SK-N-SH (cell line): ENCODE measurements around the gene NLGN1. TPM values are rescaled to one million over a fixed set of nuclear protein-coding genes. Genes with fewer than 3 reads are reported as not detected.

Experiments
- CTCF ChIA-PET: fragments of 300-600, 350-600 bp; formaldehyde crosslinking; extraction: SDS; loops from one replicate; lab custom pipeline; 2021; lab: Yijun Ruan, JAX
- POLR2A ChIA-PET: fragments of 350-600 bp; sonication (Branson Sonifier 250); formaldehyde crosslinking; extraction: SDS; loops from one replicate; lab custom pipeline; 2020; ENCODE audit warnings: antibody characterized with exemption, inconsistent platforms; lab: Yijun Ruan, JAX
- DNase-seq: peaks from one replicate; pipeline ENCODE4 v3.0.0; 2012
- H2AFZ ChIP-seq: fragments of 200-600 bp; sonication (generic); 2 replicates; pipeline ENCODE4 v1.8.1; 2016; ENCODE audit warnings: antibody characterized with exemption, mild to moderate bottlenecking, low read depth
- H3F3A ChIP-seq: fragments of 200-600 bp; sonication (generic); replicated peaks from 2 replicates; pipeline ENCODE3; 2016; ENCODE audit warnings: antibody characterized with exemption, mild to moderate bottlenecking; ENCODE audit not compliant: insufficient read depth
- H3K27ac ChIP-seq, 2 experiments: fragments of 200-500 bp in 1 of 2; fragments of 200-600 bp in 1 of 2; sonication (Bioruptor generic) in 1 of 2; sonication (generic), shearing (Covaris generic) in 1 of 2; 2 replicates each; pipeline versions ENCODE4 v1.5.1 to v1.6.1; 2014 to 2016; ENCODE audit warnings: low read depth in 2 of 2, inconsistent platforms in 1 of 2, low read length in 1 of 2, mild to moderate bottlenecking in 1 of 2, mixed read lengths in 1 of 2
- H3K27me3 ChIP-seq: fragments of 200-600 bp; sonication (generic), shearing (Covaris generic); 2 replicates; pipeline ENCODE4 v1.6.1; 2016; ENCODE audit warnings: mixed run types; ENCODE audit not compliant: insufficient read depth
- H3K36me3 ChIP-seq, 2 experiments: fragments of 200-500 bp in 1 of 2; fragments of 200-600 bp in 1 of 2; sonication (Bioruptor generic) in 1 of 2; sonication (generic) in 1 of 2; replicated peaks in 1 of 2; 2 replicates each; pipeline versions ENCODE3 to v1.5.1; 2014 to 2016; ENCODE audit warnings: low read length in 1 of 2, mild to moderate bottlenecking in 1 of 2; ENCODE audit not compliant: insufficient read depth in 2 of 2, control insufficient read depth in 1 of 2
- H3K4me1 ChIP-seq, 2 experiments: fragments of 200-500 bp in 1 of 2; fragments of 200-600 bp in 1 of 2; sonication (Bioruptor generic) in 1 of 2; sonication (generic), shearing (Covaris generic) in 1 of 2; 2 replicates each; pipeline versions ENCODE4 v1.5.1 to v1.6.1; 2014 to 2016; ENCODE audit warnings: low read depth in 1 of 2, low read length in 1 of 2, mixed run types in 1 of 2; ENCODE audit not compliant: insufficient read depth in 2 of 2, control insufficient read depth in 1 of 2
- H3K4me2 ChIP-seq: fragments of 200-600 bp; sonication (generic), shearing (Covaris generic); 2 replicates; pipeline ENCODE4 v1.6.1; 2017; ENCODE audit warnings: mixed run types
- H3K4me3 ChIP-seq, 2 experiments: fragments of 200-500 bp in 1 of 2; fragments of 200-600 bp in 1 of 2; sonication (Bioruptor generic) in 1 of 2; sonication (generic), shearing (Covaris generic) in 1 of 2; 2 replicates each; pipeline versions ENCODE4 v1.5.1 to v1.8.1; 2014 to 2016; ENCODE audit warnings: low read depth in 2 of 2, inconsistent platforms in 1 of 2, low read length in 1 of 2, mild to moderate bottlenecking in 1 of 2, mixed read lengths in 1 of 2, moderate library complexity in 1 of 2
- H3K79me2 ChIP-seq: fragments of 200-600 bp; sonication (generic); 2 replicates; pipeline ENCODE4 v1.8.1; 2017; ENCODE audit warnings: mild to moderate bottlenecking; ENCODE audit not compliant: insufficient read depth
- H3K9ac ChIP-seq: fragments of 200-600 bp; sonication (generic); 2 replicates; pipeline ENCODE4 v1.6.1; 2017; ENCODE audit warnings: mixed run types
- H3K9me2 ChIP-seq: fragments of 200-600 bp; sonication (generic); 2 replicates; pipeline ENCODE4 v1.6.1; 2017; ENCODE audit warnings: mixed run types
- H3K9me3 ChIP-seq: fragments of 200-600 bp; sonication (generic); 2 replicates; pipeline ENCODE4 v1.6.1; 2017; ENCODE audit warnings: mixed run types, mild to moderate bottlenecking, moderate library complexity
- H4K20me1 ChIP-seq: fragments of 200-600 bp; sonication (generic); 2 replicates; pipeline ENCODE4 v1.6.1; 2017; ENCODE audit warnings: mild to moderate bottlenecking, mixed run types; ENCODE audit not compliant: insufficient read depth
- ELF1 ChIP-seq: IDR thresholded peaks from 2 replicates; pipeline ENCODE4 v1.4.0; 2012
- FOSL2 ChIP-seq: IDR thresholded peaks from 2 replicates; pipeline ENCODE4 v1.4.0; 2012; ENCODE audit warnings: low read depth, mild to moderate bottlenecking, moderate library complexity, borderline replicate concordance
- FOXJ3 ChIP-seq: sonication (generic); formaldehyde crosslinking; IDR thresholded peaks from 2 replicates; pipeline ENCODE4 v1.5.1; 2020; ENCODE audit warnings: mild to moderate bottlenecking, missing genetic modification reagents
- FOXM1 ChIP-seq: IDR thresholded peaks from 2 replicates; pipeline ENCODE4 v1.4.0; 2012; ENCODE audit warnings: low read depth, mild to moderate bottlenecking
- GABPA ChIP-seq: IDR thresholded peaks from 2 replicates; pipeline ENCODE4 v1.4.0; 2012; ENCODE audit warnings: low read depth, mild to moderate bottlenecking
- GATA2 ChIP-seq: sonication (generic); formaldehyde crosslinking; IDR thresholded peaks from 2 replicates; pipeline ENCODE4 v1.5.0; 2020; ENCODE audit warnings: mild to moderate bottlenecking, missing genetic modification reagents
- MXI1 ChIP-seq: IDR thresholded peaks from 2 replicates; pipeline ENCODE4 v1.6.1; 2012; ENCODE audit warnings: mild to moderate bottlenecking, low read depth, low read length, improper control_type of control experiment
- NFIC ChIP-seq: IDR thresholded peaks from 2 replicates; pipeline ENCODE4 v1.4.0; 2012; ENCODE audit warnings: borderline replicate concordance
- NRF1 ChIP-seq: IDR thresholded peaks from 2 replicates; pipeline ENCODE4 v1.6.1; 2012; ENCODE audit warnings: low read depth, mild to moderate bottlenecking, low read length
- POLR2AphosphoS5 ChIP-seq: IDR thresholded peaks from 2 replicates; pipeline ENCODE4 v1.6.1; 2012; ENCODE audit warnings: low read depth, low read length
- RFX5 ChIP-seq: IDR thresholded peaks from 2 replicates; pipeline ENCODE4 v1.6.1; 2012; ENCODE audit warnings: mild to moderate bottlenecking, improper control_type of control experiment, low read length
- RXRA ChIP-seq: IDR thresholded peaks from 2 replicates; pipeline ENCODE4 v1.4.0; 2012; ENCODE audit warnings: low read depth, mild to moderate bottlenecking, borderline replicate concordance
- TAF1 ChIP-seq: IDR thresholded peaks from 2 replicates; pipeline ENCODE4 v1.6.1; 2012; ENCODE audit warnings: low read depth, mild to moderate bottlenecking, low read length, moderate library complexity, borderline replicate concordance
- TCF12 ChIP-seq: IDR thresholded peaks from 2 replicates; pipeline ENCODE4 v1.4.0; 2012
- TEAD4 ChIP-seq: IDR thresholded peaks from 2 replicates; pipeline ENCODE4 v1.4.0; 2012; ENCODE audit warnings: mild to moderate bottlenecking, borderline replicate concordance; ENCODE audit not compliant: insufficient read depth
- YY1 ChIP-seq: IDR thresholded peaks from 2 replicates; pipeline ENCODE4 v1.4.0; 2012; ENCODE audit warnings: low read depth, mild to moderate bottlenecking
- WGBS: methylation state at CpG from one replicate; pipeline ENCODE4 v1.1.6; 2017; ENCODE audit warnings: low lambda C conversion rate; 5-methylcytosine and 5-hydroxymethylcytosine counted together
- polyA plus RNA-seq, 3 experiments: library from polyadenylated mRNA; depleted of rRNA; stranded (reverse); fragments of >200 nt; gene quantifications; 2 replicates each; pipeline ENCODE4 v1.2.3, GENCODE V29; 2012
- TF ChIP-seq, protein P1 (sequence below): IDR thresholded peaks from 2 replicates; pipeline ENCODE4 v1.4.0; 2012; ENCODE audit warnings: low read depth
- TF ChIP-seq, protein P2 (sequence below): IDR thresholded peaks from 2 replicates; pipeline ENCODE4 v1.4.0; 2012; ENCODE audit warnings: low read depth, borderline replicate concordance
- TF ChIP-seq, protein P3 (sequence below): fragments of 150-350 bp; IDR thresholded peaks from 2 replicates; pipeline ENCODE4 v1.6.1; 2017; ENCODE audit warnings: antibody characterized with exemption, low read length, low read depth, borderline replicate concordance
- TF ChIP-seq, protein P4 (sequence below): IDR thresholded peaks from 2 replicates; pipeline ENCODE4 v1.4.0; 2012; ENCODE audit warnings: low read depth, borderline replicate concordance
- TF ChIP-seq, protein P5 (sequence below): fragments of 200-600 bp; sonication (generic); IDR thresholded peaks from 2 replicates; pipeline ENCODE4 v1.6.1; 2017; ENCODE audit warnings: antibody characterized with exemption, mild to moderate bottlenecking, moderate library complexity

The NLGN1 gene
- polyA plus RNA-seq, 1 of the 3 experiments (the other 2 are of a cell fraction): 1.5 TPM

DNA sequence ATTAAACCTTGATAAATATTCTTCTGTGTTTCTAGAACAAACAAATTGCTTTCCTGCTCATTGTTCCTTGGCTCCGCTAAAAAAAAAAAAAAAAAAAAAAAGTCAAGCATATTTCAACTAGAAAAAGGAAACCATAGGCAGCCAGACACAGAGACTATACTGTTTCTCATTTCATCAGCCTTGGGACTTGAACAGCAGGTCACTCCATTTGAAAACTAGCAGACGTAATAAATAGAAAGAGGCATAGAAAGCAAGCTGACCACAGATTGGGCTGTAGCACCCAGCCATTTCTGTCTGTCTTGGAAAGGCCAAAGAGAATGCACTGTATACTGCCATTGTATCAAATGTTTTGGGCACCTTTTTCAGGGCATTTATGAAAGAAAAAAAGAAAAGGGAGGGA lies 697.1 kb downstream of the NLGN1 start (continued):
- TF ChIP-seq NRF1 (no peak), FOXM1 (no peak)
- TF ChIP-seq, protein P1, sequence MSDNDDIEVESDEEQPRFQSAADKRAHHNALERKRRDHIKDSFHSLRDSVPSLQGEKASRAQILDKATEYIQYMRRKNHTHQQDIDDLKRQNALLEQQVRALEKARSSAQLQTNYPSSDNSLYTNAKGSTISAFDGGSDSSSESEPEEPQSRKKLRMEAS: no peak

DNA sequence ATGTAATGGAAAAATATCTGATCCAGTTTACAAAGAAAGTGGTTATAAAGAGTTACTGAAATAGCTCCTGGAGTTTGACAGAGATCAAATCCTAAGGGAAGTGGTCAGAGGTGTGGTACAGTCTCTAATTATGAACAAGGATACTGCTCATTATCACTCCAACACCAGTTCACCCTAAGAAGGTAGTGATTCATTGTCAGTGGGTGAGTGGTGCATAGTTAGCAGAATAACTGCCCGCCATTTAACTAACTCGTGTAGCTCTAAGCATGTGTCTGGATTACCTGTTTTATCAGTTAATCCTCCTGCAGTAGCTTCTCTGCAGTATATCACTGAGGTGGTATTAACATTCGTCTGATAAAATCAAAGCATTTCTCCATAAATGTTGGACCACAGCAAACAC lies 700.1 kb downstream of the NLGN1 start:
- Histone ChIP-seq H3K79me2 (no peaks in the 10 kb centered on the region), H3K4me1 (no peaks in the 10 kb centered on the region; a peak in 2 of 4 replicates), H3F3A (no peaks in the 10 kb centered on the region), H4K20me1 (no peaks in the 10 kb centered on the region), H2AFZ (no peak overlapping the region), H3K9me3 (no peaks in the 10 kb centered on the region), H3K27me3 (no peaks in the 10 kb centered on the region), H3K36me3 (no peaks in the 10 kb centered on the region), H3K9me2 (no peaks in the 10 kb centered on the region), H3K9ac (no peak overlapping the region), H3K4me3 (no peak overlapping the region), H3K4me2 (no peak overlapping the region), H3K27ac (no peak overlapping the region)
- CTCF ChIA-PET: interaction anchor here (0.6 to 1.4 kb wide), 3 partner anchors 9 to 672 kb away, joined by 3 to 4 read pairs (median 3); no protein-coding TSS in a partner anchor
- WGBS: 89% methylated on average over 3 of the region's 3 CpGs
- POLR2A ChIA-PET: no interaction called here
- TF ChIP-seq RXRA (no peak), RFX5 (no peak), TAF1 (no peak), MXI1 (no peak), POLR2AphosphoS5 (no peak), YY1 (no peak), GABPA (no peak), TCF12 (no peak), GATA2 (CRISPR knock-in tag) (no peak), FOSL2 (no peak), TEAD4 (no peak), ELF1 (no peak), FOXJ3 (CRISPR knock-in tag) (no peak), NFIC (no peak)
- TF ChIP-seq, protein P2, sequence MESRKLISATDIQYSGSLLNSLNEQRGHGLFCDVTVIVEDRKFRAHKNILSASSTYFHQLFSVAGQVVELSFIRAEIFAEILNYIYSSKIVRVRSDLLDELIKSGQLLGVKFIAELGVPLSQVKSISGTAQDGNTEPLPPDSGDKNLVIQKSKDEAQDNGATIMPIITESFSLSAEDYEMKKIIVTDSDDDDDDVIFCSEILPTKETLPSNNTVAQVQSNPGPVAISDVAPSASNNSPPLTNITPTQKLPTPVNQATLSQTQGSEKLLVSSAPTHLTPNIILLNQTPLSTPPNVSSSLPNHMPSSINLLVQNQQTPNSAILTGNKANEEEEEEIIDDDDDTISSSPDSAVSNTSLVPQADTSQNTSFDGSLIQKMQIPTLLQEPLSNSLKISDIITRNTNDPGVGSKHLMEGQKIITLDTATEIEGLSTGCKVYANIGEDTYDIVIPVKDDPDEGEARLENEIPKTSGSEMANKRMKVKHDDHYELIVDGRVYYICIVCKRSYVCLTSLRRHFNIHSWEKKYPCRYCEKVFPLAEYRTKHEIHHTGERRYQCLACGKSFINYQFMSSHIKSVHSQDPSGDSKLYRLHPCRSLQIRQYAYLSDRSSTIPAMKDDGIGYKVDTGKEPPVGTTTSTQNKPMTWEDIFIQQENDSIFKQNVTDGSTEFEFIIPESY: no peak
- TF ChIP-seq, protein P3, sequence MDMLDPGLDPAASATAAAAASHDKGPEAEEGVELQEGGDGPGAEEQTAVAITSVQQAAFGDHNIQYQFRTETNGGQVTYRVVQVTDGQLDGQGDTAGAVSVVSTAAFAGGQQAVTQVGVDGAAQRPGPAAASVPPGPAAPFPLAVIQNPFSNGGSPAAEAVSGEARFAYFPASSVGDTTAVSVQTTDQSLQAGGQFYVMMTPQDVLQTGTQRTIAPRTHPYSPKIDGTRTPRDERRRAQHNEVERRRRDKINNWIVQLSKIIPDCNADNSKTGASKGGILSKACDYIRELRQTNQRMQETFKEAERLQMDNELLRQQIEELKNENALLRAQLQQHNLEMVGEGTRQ: no peak
- TF ChIP-seq, protein P4, sequence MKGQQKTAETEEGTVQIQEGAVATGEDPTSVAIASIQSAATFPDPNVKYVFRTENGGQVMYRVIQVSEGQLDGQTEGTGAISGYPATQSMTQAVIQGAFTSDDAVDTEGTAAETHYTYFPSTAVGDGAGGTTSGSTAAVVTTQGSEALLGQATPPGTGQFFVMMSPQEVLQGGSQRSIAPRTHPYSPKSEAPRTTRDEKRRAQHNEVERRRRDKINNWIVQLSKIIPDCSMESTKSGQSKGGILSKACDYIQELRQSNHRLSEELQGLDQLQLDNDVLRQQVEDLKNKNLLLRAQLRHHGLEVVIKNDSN: no peak
- TF ChIP-seq, protein P5, sequence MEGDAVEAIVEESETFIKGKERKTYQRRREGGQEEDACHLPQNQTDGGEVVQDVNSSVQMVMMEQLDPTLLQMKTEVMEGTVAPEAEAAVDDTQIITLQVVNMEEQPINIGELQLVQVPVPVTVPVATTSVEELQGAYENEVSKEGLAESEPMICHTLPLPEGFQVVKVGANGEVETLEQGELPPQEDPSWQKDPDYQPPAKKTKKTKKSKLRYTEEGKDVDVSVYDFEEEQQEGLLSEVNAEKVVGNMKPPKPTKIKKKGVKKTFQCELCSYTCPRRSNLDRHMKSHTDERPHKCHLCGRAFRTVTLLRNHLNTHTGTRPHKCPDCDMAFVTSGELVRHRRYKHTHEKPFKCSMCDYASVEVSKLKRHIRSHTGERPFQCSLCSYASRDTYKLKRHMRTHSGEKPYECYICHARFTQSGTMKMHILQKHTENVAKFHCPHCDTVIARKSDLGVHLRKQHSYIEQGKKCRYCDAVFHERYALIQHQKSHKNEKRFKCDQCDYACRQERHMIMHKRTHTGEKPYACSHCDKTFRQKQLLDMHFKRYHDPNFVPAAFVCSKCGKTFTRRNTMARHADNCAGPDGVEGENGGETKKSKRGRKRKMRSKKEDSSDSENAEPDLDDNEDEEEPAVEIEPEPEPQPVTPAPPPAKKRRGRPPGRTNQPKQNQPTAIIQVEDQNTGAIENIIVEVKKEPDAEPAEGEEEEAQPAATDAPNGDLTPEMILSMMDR: no peak
- DNase-seq: no peak
